Caki2 (cell line): ENCODE measurements around the gene OR6S1. TPM values are rescaled to one million over a fixed set of nuclear protein-coding genes. Genes with fewer than 3 reads are reported as not detected.

Source experiments
- DNase-seq: peaks from one replicate; pipeline ENCODE4 v3.0.0-alpha.2; 2015; ENCODE audit warnings: low read depth
- in situ Hi-C: cut with HindIII; loops from 2 replicates; pipeline ENCODE4 v1.10.0; 2016; ENCODE audit warnings: low sequenced_read_pairs, low pct_unique_long_range_greater_than_20kb, mixed read lengths
- total RNA-seq: library from RNA; depleted of rRNA; stranded (reverse); fragments of >200 nt; shearing (Covaris generic); gene quantifications from 2 replicates; pipeline ENCODE4 v1.2.3, GENCODE V29; 2014; ENCODE audit warnings: low replicate concordance

The OR6S1 gene
- total RNA-seq, 1 experiment from 2014 or later, result not detected

DNA sequence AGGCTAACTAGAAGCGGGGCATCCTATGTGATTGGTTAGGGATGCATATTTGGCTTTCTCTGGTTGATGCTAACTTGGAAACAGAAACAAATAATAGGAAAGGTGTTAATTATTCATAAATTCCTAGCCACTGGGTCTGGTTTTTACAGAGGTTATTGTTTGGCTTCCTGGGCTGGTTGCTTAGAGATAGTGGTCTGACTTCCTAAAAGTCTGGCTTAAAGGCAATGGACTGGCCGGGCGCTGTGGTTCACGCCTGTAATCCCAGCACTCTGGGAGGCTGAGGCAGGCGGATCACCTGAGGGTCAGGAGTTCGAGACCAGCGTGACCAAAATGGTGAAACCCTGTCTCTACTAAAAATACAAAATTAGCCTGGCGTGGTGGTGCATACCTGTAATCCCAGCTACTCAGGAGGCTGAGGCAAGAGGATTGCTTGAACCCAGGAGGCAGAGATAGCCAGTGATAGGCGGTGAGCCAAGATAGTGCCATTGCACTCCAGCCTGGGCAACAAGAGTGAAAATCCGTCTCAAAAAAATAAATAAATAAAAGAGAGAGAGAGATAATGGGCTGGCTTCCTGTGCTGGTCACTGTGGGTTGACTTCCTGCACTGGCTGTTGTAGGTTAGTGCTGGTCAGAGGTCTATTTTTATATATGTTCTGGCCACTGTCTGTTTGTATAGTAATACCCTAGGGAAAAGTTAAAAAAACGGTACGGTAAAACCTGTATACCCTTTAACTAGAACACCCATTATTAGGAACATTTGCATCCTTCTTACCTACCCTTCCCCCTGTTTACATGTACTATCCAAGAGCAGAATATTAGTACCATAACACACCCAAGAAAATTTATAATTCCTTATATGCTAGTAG lies 24.1 kb downstream of the OR6S1 start:
- in situ Hi-C loops, result no loop called here
- DNase-seq, result no peak

DNA sequence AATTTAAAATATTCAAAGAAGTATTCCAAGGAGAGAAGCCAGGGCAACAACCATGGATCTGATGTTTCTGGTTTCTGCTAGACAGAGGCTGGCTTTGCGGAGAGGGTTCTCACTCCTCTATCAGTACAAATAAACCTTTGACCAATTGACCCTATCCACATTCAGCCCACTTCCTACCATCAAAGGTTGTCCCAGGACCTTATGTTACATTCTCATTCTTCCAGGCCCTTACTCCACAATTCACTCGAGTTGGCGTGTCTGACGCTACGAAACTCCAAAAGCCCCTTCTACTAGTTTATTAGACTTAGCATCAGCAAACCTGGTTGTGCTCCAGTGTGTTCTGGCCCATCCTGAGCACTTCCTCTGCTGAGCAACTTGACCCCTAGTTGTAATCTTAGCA lies 25.5 kb downstream of the OR6S1 start:
- in situ Hi-C loops, result no loop called here
- no peak for DNase-seq

DNA sequence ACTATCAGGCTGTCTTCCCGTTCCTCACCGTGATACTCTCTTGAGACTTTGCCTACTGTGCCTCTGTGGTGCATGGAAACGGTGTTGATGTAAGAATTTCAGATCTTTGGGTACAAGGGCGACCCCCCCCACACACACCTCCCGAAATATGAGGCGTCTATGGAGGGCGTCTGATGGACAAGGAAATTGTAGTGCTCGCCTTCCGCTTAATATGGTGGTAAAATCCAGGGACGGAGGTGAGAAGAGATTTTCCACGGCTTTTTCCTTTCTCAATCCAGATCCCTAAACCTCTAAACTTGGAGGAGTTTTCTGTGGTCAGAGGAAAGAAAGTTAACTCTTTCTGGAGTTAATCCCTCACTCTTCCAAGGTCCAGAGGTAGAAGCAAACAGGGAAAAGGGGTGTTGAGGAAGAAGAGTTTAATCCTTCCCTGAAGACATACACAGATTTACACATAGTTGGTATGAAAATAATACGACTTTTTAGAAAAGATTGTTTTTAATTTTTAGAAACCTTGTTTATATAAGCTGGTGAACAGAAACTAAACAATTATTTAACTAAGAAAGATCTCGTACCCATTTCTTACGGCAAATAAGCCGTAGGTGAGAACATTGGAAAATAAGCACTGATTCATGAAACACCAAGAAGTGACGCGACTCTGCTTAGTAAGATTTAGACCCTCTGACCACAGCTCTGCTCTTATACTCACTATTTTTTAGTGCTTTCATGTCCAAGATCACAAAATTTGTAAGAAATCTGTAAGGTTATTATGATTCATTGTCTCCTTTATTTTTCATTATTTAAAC lies 27.3 kb downstream of the OR6S1 start:
- in situ Hi-C loops, result no loop called here
- DNase-seq, result no peak

DNA sequence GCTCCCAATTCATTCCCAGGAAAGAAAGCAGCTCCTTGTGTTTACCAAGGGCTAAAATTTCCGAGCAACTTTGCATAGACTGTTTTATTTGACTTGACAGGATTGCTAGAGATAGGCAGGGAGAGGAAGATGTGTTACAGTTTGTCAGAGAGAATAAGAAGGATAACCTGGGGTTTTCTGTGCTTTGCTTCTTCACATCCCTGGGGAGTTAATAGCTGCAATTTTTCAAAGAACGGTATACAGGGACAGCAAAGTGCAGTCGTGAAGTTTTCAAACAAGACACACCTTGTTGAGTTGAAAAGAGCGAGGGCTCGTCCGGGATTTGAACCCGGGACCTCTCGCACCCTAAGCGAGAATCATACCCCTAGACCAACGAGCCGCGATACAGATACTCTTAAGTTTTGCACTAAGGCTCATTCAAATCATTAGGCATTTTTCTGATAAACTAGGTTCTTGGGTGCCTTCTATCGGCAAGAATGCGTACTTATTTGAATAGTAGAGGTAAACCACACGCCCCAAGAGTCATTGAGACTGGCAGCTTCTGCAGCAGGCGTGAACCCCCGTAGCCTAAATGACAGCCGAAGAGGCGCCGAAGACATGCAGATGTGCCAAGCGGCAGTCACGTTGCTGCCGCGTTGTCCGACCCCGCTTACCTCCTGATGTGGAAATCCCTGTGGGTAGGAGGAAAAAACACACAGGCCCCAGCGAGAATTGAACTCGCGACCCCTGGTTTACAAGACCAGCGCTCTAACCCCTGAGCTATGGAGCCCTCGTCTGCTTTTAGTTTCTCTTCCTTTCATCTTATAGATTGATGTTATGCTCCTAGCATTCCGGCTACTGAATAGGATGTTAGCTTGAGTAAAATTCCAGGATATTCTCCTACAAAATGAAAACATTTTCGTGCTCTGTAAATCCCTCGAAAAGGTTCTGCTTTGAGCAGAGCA lies 28.1 kb downstream of the OR6S1 start:
- in situ Hi-C loops, result no loop called here
- peak; percentile 97 for DNase-seq

DNA sequence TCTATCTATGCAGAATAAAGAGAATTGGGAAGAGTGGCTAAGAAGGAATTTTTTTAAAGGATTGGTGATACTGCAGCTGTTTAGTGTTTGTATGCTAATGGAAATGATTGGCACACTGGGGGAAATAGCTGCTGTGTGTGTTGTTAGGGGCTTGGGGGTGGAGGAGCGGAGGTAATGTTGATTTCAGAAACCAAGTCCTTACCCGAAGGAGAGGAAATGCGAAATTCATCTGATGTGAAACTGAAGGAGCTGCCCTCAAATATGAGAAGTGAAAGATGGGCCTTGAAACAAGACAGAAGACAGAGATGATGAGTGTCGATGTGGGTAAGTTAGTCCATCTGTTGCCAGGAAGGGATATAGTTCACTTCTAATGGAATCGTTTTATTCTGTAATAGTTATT lies 29.1 kb downstream of the OR6S1 start:
- no peak for DNase-seq
- in situ Hi-C loops, result no loop called here

DNA sequence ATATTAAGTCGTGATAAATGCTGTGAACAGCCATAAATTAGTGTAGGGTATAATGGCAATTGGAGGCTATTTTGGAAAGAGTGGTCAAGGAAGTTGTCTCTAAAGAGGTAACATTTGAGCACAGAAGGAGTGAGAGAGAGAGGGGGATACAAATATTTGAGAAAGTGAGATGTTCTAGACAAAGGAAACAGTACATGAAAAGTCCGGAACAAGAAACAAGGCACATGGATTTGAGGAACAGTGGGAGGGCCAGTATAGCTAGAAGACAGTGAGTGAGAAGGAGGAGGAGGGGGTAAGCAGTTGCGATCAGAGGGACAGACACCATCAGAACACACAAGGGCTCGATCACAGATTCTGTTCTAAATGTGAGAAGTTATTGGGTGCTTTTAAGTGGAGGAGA lies 30.2 kb downstream of the OR6S1 start:
- DNase-seq, result no peak
- in situ Hi-C loops, result no loop called here

DNA sequence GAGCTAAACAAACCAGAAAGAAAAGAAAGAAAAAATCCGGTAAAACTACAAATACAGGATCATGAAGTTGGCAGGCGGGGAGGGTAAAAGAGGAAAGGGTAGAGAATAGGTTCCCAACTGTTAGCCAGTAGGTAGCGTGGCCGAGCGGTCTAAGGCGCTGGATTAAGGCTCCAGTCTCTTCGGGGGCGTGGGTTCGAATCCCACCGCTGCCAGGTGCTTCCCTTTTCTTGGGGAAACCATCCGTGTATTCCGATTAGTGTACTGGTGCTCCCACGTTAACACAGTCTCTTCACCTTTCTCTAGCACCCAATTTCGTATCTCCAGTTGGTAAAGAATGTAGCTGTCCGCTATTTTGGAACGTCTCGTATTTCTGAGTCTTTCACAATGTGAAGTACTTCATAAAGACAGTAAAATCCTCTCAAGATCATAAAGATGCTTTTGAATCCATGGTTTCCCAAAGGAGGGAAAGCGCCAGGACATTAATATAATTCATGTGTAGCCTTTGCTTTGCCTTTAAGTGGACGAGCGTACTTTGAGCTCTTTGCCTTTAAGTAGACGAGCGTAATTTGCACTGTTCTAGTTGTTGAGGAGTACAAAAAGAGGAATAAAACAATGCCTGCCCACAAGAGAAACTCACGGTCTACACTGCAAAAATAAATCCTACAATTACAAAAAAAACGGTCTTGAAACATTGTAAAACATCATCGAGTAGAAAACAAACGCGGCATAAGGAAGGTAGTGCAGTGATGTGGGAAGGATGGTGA lies 31.3 kb downstream of the OR6S1 start:
- in situ Hi-C loops, result no loop called here
- DNase-seq, result peak; percentile 75

DNA sequence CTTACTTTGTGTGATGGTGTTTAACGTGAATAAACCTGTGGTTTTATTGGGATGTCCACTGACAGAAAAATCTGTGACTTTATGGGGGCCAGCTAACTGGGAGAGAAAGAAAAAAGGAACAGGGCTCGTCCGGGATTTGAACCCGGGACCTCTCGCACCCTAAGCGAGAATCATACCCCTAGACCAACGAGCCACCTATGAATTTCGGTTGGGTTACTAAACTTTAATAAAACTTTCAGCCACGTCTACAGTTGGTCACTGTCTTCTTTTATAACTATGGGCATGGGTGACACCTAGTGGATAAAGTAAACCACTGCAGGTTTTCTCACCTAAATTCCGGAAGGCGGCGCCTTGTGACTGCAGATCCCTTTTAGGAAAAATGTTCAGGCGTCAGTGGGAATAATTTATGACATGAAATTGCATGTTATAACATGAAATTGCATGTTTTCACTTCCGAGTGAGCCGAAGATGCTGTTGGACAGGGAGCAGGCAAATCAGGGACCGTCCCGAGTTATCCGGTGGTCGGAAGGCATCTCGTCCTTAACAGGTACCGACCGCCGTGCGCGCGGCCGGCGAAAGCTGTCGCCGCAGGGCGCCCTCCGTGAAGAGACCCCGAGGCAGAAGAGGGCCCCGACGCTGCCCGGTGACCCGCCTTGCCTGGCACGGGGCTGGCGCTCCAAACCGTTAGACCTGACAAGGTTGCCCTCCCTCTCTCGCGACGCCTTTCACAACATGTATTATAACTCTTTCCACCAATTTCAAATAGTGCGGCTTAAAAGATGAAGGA lies 32.1 kb downstream of the OR6S1 start:
- DNase-seq, result peak; percentile 82
- in situ Hi-C loops, result no loop called here

DNA sequence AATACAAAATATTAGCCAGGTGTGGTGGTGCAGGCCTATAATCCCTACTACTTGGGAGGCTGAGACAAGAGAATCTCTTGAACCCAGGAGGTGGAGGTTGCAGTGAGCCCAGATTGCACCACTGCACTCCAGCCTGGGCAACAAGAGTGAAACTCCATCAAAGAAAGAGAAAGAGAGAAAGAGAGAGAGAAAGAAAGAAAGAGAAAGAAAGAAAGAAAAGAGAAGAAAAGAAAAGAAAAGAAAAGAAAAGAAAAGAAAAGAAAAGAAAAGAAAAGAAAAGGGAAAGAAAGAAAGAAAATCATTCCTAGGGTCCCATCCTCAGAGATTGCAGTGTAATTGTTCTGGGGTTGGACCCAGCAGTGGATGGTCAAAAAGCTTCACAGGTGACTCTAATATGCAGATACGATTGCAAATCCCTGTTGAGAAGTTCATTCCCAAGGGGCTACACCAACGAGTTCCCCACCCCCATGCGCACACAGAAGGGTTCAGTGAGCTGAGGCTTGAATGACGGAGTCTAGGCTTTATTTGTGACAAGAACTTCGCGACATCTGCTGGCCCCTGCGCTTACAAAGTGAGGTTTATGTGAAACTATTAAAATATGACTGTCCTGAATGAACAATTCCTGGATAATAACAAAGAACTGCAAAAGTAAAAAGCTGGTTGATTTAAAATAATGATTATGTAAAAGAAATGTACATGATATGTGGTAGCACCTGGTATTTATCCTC lies 32.9 kb downstream of the OR6S1 start:
- DNase-seq, result no peak
- in situ Hi-C loops, result no loop called here

DNA sequence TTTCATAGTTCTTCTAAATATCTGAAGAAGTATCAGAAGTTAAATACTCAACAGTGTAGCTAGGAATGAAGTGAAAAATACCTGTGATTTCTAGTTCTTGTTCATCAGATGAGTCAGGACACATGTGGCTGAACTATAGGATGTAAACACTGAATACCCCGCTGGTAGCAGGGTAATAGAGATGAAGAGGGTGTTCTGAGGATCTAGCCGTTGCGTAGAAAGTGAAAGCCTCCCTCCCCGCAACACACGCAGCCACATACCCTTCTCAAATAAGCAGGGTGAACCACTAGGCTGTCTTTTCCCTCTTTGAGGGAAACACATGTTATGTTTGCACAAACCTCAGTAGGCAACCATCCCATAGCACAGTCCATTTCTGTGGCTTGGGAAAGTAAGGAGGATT lies 33.9 kb downstream of the OR6S1 start:
- no peak for DNase-seq
- in situ Hi-C loops, result no loop called here

DNA sequence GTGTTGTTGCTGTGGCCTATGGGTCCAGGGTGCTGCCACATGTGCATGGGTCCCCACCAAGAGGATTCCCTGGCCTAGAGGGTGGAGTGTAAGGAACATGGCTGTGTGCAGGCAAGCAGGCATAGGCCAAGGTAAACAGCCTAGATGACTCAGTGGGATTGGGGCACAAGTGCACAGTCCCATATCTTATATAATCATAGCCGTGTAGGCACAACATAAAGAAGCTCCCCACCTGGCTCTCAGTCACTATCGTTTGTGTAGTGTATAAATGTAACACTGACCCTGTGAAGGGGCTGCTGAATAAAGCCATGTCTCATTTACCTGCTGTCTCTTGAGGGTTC lies 34.6 kb downstream of the OR6S1 start:
- in situ Hi-C loops, result no loop called here
- no peak for DNase-seq

DNA sequence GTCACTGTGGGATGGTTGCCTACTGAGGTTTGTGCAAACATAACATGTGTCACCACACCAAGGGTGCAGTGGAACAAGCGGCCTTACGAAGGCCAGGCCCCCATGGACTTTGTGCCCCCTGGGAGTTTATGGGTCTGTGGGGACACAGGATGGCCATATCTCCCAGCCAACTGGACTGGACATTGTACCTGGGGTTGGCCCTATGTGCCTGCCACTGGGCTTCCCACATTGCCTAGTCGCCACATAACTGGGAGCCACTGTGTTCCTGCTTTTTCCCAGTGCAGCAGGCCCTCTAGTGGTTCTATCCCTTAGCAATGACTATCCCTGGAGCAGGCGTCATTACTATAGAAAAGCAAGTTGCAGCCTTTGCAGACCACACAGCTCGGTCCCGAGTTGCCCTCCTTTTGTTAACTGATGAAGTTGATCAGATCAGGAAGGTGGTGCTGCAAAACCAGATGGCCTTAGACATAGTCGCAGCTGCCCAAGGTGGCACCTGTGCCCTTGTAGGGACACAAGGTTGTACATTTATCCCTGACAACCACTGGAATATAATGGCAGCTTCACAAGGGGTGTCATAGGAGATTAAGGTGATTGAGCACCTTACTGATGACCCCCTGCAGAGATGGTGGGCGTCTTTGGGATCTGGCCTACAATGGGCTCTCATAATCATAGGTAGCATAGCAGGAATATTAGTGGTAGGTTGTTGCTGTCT lies 35.1 kb downstream of the OR6S1 start:
- DNase-seq, result no peak
- in situ Hi-C loops, result no loop called here

DNA sequence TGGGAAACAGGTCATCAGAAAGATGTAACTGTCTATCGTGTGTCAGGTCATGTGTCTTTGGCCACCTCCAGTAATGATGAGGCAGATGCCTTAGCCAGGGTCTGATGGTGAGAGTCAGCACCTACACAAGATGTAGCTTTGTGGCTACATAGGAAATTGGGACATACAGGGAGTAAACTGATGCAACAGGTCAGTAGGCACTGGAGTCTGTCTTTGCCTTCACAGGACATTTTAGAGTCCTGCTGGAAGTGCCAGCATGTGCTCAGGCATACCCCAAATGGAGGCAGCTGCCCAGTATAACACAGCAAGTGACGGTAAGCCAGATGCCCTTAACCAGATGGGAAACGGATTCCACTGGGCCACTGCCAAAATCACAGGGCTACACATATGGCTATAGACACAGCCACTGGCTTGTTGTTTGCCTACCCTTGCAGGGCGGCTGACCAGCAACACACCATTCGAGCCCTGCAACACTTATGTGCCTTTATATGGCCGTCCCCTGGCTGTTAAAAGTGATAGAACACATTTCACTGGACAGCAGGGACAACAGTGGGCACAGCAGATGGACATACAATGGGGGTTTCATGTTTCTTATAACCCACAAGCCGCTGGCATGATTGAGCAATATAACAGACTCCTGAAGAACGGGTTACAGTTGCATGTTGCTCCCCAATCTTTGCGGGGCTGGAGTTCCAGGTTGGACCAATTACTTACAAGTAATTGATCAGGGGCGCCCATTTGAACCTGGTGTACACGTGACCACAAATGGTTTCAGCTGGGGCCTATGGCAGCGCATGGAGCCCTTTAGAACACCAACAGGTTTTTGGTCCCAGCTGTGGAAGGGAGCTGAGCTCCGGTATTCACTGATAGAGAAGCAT lies 37.4 kb downstream of the OR6S1 start:
- in situ Hi-C loops, result no loop called here
- no peak for DNase-seq

DNA sequence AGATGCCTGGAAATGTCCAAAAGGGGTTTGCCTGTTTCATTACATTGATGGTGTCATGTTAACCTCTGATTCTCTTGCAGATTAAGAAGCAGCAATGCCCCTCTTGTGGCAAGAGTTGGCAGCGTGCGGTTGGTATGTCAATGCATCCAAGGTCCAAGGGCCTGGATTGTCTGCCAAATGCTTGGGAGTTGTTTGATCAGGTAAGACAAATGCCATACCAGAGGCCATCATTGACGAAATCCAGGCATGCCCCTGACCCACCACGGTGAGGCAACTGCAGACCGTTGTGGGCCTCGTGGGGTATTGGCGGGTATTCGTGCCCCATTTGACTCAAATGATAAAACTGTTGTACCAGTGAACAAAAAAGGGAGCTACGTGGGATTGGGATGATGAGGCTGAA lies 38.9 kb downstream of the OR6S1 start:
- no peak for DNase-seq
- in situ Hi-C loops, result no loop called here

DNA sequence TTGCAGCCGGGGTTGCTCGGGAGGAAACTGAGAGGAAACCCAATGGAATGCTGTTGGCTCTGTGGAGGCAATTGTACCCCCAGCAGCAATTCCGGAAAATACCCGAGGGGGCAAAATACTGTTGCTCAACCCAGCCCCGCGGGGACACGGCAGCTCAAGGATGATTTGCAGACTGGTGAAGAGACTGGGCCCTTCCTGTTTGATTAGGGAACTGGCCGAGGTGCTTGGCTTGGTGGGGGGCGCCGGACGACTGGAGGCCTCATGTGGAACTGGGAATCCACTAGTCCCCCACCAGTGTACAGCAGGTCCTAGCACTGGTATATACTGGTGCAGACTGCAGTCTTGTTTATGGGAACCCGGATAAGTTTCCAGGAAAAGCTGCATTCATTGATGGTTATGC lies 40.0 kb downstream of the OR6S1 start:
- DNase-seq, result no peak
- in situ Hi-C loops, result no loop called here
